GM18517 (cell line): Measurements from ENCODE around the gene GATA5.

ENCODE experiments used
- ATAC-seq: cut with Tn5 transposase; IDR thresholded peaks from one replicate; pipeline ENCODE4 v1.9.1; 2021; ENCODE audit warnings: mild to moderate bottlenecking, moderate library complexity; ENCODE audit not compliant: unreplicated experiment

The GATA5 gene

GRCh38 chr20:62473717-62474603 is 1.8 kb downstream of the GATA5 start:
- no peak for ATAC-seq

GRCh38 chr20:62472941-62473585 is 2.7 kb downstream of the GATA5 start:
- no peak for ATAC-seq

GRCh38 chr20:62472138-62472940 is 3.5 kb downstream of the GATA5 start:
- ATAC-seq: no peak

- ATAC-seq: no peak
These were observed 5.3 kb downstream of the GATA5 start for GRCh38 chr20:62470459-62470858.

- no peak for ATAC-seq
These were observed 5.8 kb downstream of the GATA5 start for GRCh38 chr20:62470001-62470400.

- ATAC-seq: no peak
These were observed 6.4 kb downstream of the GATA5 start for GRCh38 chr20:62469352-62469751.

GRCh38 chr20:62466806-62467537 is 8.8 kb downstream of the GATA5 start:
- no peak for ATAC-seq

GRCh38 chr20:62466072-62466760 is 9.6 kb downstream of the GATA5 start:
- ATAC-seq: no peak

GRCh38 chr20:62464990-62465389 is 10.8 kb downstream of the GATA5 start:
- ATAC-seq: no peak

GRCh38 chr20:62464425-62464770 is 11.4 kb downstream of the GATA5 start:
- ATAC-seq: no peak

GRCh38 chr20:62463651-62464424 is 12.0 kb downstream of the GATA5 start:
- ATAC-seq: no peak

DNA sequence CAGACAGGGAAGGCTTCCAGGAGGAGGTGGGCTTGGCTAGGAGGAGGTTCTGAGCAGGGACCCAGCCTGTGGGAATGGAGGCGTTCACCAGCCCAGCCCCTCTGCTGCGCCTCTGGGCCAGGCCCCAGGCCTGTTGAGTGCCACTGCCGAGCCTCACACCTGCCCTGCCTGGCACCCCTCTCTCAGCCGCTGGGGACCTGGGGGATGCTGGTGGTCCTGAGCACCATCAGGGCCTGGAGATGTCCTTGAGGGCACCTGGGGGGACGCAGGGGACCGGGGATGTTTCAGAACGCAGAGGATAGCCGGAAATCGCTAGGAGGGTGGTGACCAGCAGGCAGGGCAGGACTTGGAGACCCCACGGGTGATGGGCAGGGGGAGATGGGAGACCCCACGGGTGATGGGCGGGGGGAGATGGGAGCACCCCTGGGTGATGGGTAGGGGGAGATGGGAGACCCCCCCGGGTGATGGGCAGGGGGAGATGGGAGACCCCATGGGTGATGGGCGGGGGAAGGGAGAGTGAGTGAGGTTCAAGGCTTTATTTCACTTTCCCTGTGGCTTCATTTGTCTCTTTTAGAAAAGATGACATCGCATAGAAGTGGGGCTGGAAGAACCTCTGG is 12.7 kb downstream of the GATA5 start:
- ATAC-seq: no peak

DNA sequence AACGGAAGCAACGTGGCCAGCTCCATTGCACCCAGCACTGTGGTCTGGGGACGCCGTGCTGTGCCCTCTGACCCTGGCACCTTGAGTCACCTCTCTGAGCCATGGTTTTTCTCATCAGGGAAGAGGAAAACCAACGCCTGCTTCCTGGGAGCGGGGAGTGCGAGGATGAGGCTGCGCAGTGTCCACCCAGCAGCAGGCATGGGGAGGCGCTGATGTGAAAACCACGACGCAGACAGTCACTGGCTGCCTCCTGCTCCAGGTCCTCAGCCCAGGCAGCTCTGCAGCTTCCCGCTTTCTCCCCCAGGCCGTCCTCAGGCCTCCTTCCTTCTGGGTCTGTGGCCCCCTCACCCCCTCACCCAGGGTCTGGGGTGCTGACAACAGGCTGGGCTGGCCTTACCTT is 14.0 kb downstream of the GATA5 start:
- no peak for ATAC-seq

GRCh38 chr20:62461157-62461556 is 14.6 kb downstream of the GATA5 start:
- ATAC-seq: no peak

GRCh38 chr20:62460678-62461077 is 15.1 kb downstream of the GATA5 start:
- no peak for ATAC-seq

GRCh38 chr20:62459488-62459887 is 16.3 kb downstream of the GATA5 start:
- no peak for ATAC-seq

GRCh38 chr20:62458275-62459251 is 17.2 kb downstream of the GATA5 start:
- no peak for ATAC-seq

DNA sequence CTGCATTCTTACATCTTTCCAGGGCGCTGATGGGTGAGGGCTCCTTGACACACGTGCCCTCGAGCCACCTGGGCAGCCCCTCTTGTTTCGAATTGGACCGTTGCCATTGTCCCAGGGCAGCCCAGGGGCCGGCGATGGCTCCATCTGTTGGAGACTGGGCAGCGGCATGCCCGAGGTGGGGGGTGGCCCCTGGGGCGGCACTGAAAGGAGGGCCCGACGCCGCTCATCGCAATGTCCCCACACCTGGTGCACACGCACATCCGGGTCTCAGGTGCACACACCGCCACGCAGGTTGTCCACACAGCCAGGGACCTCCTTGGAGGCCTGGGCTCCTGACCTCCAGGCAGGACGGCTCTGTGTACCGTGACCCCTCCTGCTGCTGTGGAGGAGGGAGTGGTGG is 18.0 kb downstream of the GATA5 start:
- ATAC-seq: no peak
